Kidney (tissue), 14 donors: ENCODE data around the gene C19orf25. TPM values are rescaled to one million over a fixed set of nuclear protein-coding genes. Genes with fewer than 3 reads are reported as not detected.
"Not testable (repeated sequence)": the region's sequence is repeated elsewhere in the genome, so short reads cannot be mapped to it uniquely, and the experiment has no call there.

Source experiments
- DNase-seq, 5 donors: peaks; one replicate each; pipeline ENCODE4 v3.0.0-alpha.2; 2013 to 2020
- FAIRE-seq: peaks from 2 replicates; lab custom pipeline; 2012; peaks lifted over from hg19 to GRCh38; lab: Jason Lieb, UNC
- H3K27ac ChIP-seq, 2 donors: one replicate each; pipeline ENCODE4 v1.7.0; 2013; ENCODE audit warnings: low read depth in 2 of 2, low read length in 2 of 2, inconsistent platforms in 1 of 2
- H3K27me3 ChIP-seq: one replicate; pipeline ENCODE4 v1.7.1; 2013; ENCODE audit warnings: low read length, inconsistent platforms; ENCODE audit not compliant: control insufficient read depth, insufficient read depth
- H3K36me3 ChIP-seq, 3 donors: one replicate each; pipeline versions ENCODE4 v1.7.0 to v1.7.1; 2013; ENCODE audit warnings: low read length in 3 of 3, control low read depth in 1 of 3, inconsistent platforms in 1 of 3; ENCODE audit not compliant: insufficient read depth in 3 of 3, control insufficient read depth in 2 of 3
- H3K4me1 ChIP-seq, 3 donors: one replicate each; pipeline versions ENCODE4 v1.7.0 to v1.7.1; 2013; ENCODE audit warnings: low read length in 3 of 3, inconsistent platforms in 1 of 3, low read depth in 1 of 3; ENCODE audit not compliant: control insufficient read depth in 2 of 3, insufficient read depth in 2 of 3
- H3K4me3 ChIP-seq, 3 donors: one replicate each; pipeline versions ENCODE4 v1.7.0 to v1.8.1; 2013; ENCODE audit warnings: low read length in 3 of 3, control low read depth in 1 of 3, inconsistent platforms in 1 of 3
- H3K9ac ChIP-seq, 3 donors: one replicate each; pipeline versions ENCODE4 v1.7.0 to v1.7.1; 2013; ENCODE audit warnings: low read length in 3 of 3, control low read depth in 1 of 3, inconsistent platforms in 1 of 3
- H3K9me3 ChIP-seq, 3 donors: one replicate each; pipeline versions ENCODE4 v1.7.0 to v1.7.1; 2013; ENCODE audit warnings: low read length in 3 of 3, control low read depth in 1 of 3, inconsistent platforms in 1 of 3; ENCODE audit not compliant: control insufficient read depth in 2 of 3, insufficient read depth in 1 of 3
- CTCF ChIP-seq: IDR thresholded peaks from 3 replicates; pipeline ENCODE4 v1.5.1; 2012; ENCODE audit warnings: mild to moderate bottlenecking, moderate library complexity, borderline replicate concordance; ENCODE audit not compliant: insufficient read depth; ENCODE audit errors: extremely low read depth
- intact Hi-C: fragments of 100-400 bp; cut with DNase I; formaldehyde crosslinking; loops from one replicate; pipeline ENCODE4 v1.11.1; 2022
- polyA plus RNA-seq: library from polyadenylated mRNA; stranded (reverse); fragments of 350-450 nt; fragmentation: Illumina TruSeq; extraction: RNeasy Lipid Tissue Mini Kit (QIAGEN cat#74804); gene quantifications from one replicate; pipeline ENCODE4 v1.2.3, GENCODE V29; 2014; ENCODE audit warnings: low read depth, low replicate concordance; ENCODE audit not compliant: insufficient read depth
- total RNA-seq: library from RNA; stranded (reverse); fragmentation: NEBNext Ultra II Directional; extraction: Animal tissue kit (Norgen Biotek cat#: 25700); gene quantifications from one replicate; pipeline ENCODE4 v1.2.1, GENCODE V29; 2021
- donor health status: control.
- donor health status: control.
- donor health status: control.
- donor health status: control.
- donor health status: control.
- donor health status: DM: yes; HTN: yes; CAD: no.
- donor health status: Normal renal cell carcinoma (clear cell type).

C19orf25 gene
- total and polyA plus RNA-seq, 2 donors from 2014 or later: 32.5 to 50.9 TPM

GRCh38 chr19:1520203-1520780, 41.3 kb upstream of the C19orf25 start:
- TF ChIP-seq CTCF: no peak
- H3K27me3 ChIP-seq: peaks cover 9% of the 10 kb centered on the region
- H3K9ac ChIP-seq: no peak overlapping the region
- no peak overlapping the region for H3K4me3 ChIP-seq
- FAIRE-seq: no peak
- no peak overlapping the region for H3K27ac ChIP-seq
- DNase-seq: no peak
- intact Hi-C loops: no loop called here
- no peaks in the 10 kb centered on the region for H3K36me3 ChIP-seq
- H3K9me3 ChIP-seq: peaks cover 0 to 2% (median 0%) of the 10 kb centered on the region in 3 donors
- H3K4me1 ChIP-seq: peaks cover 0 to 4% (median 0%) of the 10 kb centered on the region in 3 donors

- H3K27ac ChIP-seq, intact Hi-C loops, H3K4me3 ChIP-seq, H3K36me3 ChIP-seq, H3K4me1 ChIP-seq, DNase-seq, H3K27me3 ChIP-seq, H3K9me3 ChIP-seq, H3K9ac ChIP-seq, FAIRE-seq: not testable (repeated sequence)
Observed at GRCh38 chr19:1519802-1520201, 40.8 kb upstream of the C19orf25 start.

- TF ChIP-seq CTCF: no peak
- FAIRE-seq (no peak), DNase-seq (no peak)
- no peak overlapping the region for H3K27ac ChIP-seq
- H3K36me3 ChIP-seq: no peaks in the 10 kb centered on the region
- no peaks in the 10 kb centered on the region for H3K27me3 ChIP-seq
- no peaks in the 10 kb centered on the region for H3K9me3 ChIP-seq
- no peak overlapping the region for H3K4me3 ChIP-seq
- no peak overlapping the region for H3K9ac ChIP-seq
- H3K4me1 ChIP-seq: no peaks in the 10 kb centered on the region
- intact Hi-C loops: no loop called here
Observed at GRCh38 chr19:1518471-1518870, 39.5 kb upstream of the C19orf25 start.

- no peak overlapping the region for H3K4me3 ChIP-seq
- intact Hi-C loops: no loop called here
- no peaks in the 10 kb centered on the region for H3K9me3 ChIP-seq
- no peak overlapping the region for H3K9ac ChIP-seq
- TF ChIP-seq CTCF: no peak
- H3K27ac ChIP-seq: no peak overlapping the region
- H3K36me3 ChIP-seq: no peaks in the 10 kb centered on the region
- no peaks in the 10 kb centered on the region for H3K27me3 ChIP-seq
- DNase-seq (no peak), FAIRE-seq (no peak)
- no peaks in the 10 kb centered on the region for H3K4me1 ChIP-seq
Observed at GRCh38 chr19:1516395-1516753, 37.4 kb upstream of the C19orf25 start.
